Testis (tissue), 3 donors: ENCODE data around the gene SEC31A. TPM values are rescaled to one million over a fixed set of nuclear protein-coding genes. Genes with fewer than 3 reads are reported as not detected.

Source experiments
- DNase-seq: peaks from one replicate; pipeline ENCODE4 v3.0.0-alpha.2; 2019
- H3K27ac ChIP-seq, 2 donors: fragments of 200-600 bp; sonication (generic); one replicate each; pipeline ENCODE4 v1.5.1; 2019
- H3K27me3 ChIP-seq: fragments of 200-600 bp; sonication (generic); one replicate; pipeline ENCODE4 v1.5.1; 2019
- H3K36me3 ChIP-seq: fragments of 200-600 bp; sonication (generic); one replicate; pipeline ENCODE4 v1.5.1; 2017; ENCODE audit warnings: low read depth; ENCODE audit errors: missing control alignments
- H3K4me1 ChIP-seq: fragments of 200-600 bp; sonication (generic); one replicate; pipeline ENCODE4 v1.5.1; 2019
- H3K4me3 ChIP-seq, 2 donors: fragments of 200-600 bp; sonication (generic); one replicate each; pipeline ENCODE4 v1.5.1; 2017 to 2019
- H3K9me3 ChIP-seq: fragments of 200-600 bp; sonication (generic); one replicate; pipeline ENCODE4 v1.5.1; 2017
- CTCF ChIP-seq, 3 experiments: fragments of 450-650 bp in 2 of 3; fragments of 200-600 bp in 1 of 3; sonication (generic) in 1 of 3; IDR thresholded peaks; one replicate each; pipeline ENCODE4 v1.5.1; 2016 to 2019; ENCODE audit warnings: antibody characterized with exemption in 3 of 3, mild to moderate bottlenecking in 2 of 3, moderate library complexity in 1 of 3
- POLR2A ChIP-seq: fragments of 450-650 bp; IDR thresholded peaks from one replicate; pipeline ENCODE4 v1.6.1; 2017; ENCODE audit warnings: antibody characterized with exemption, mild to moderate bottlenecking, moderate library complexity
- WGBS, 2 donors: methylation state at CpG; one replicate each; pipeline ENCODE4 v1.1.5; 2018; 5-methylcytosine and 5-hydroxymethylcytosine counted together
- intact Hi-C: fragments of 100-400 bp; cut with DNase I; formaldehyde crosslinking; loops from one replicate; pipeline ENCODE4 v1.15.1; 2023; ENCODE audit warnings: low total_unique reads
- polyA plus RNA-seq: library from polyadenylated mRNA; stranded (reverse); fragments of 350-450 nt; fragmentation: Illumina TruSeq; extraction: RNeasy Lipid Tissue Mini Kit (QIAGEN cat#74804); gene quantifications from one replicate; pipeline ENCODE4 v1.2.3, GENCODE V29; 2014; ENCODE audit warnings: low read depth, low replicate concordance; ENCODE audit not compliant: insufficient read depth
- total RNA-seq, 2 donors: library from RNA; depleted of rRNA; stranded (reverse); fragments of >200 nt; gene quantifications; one replicate each; pipeline ENCODE4 v1.2.3, GENCODE V29; 2016

Gene SEC31A
- total and polyA plus RNA-seq, 3 donors from 2014 or later: 131 to 191 (median 168) TPM

DNA sequence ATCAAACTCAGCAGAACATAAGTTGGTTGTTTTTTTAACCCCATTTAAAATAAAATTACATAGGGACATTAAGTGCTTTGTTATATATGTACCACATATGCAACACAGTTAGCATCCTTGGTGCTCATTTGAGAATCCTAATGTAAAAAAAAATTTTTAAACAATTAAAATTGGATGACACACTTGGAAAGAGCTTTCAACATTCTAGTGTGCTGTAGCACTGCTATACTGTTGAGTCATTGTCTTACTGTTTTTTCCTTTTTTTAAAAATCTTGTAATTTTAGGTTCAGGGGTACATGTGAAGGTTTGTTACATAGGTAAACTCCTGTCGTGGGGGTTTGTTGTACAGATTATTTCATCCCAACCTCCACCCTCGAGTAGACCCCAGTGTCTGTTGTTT is 22.4 kb upstream of the SEC31A start:
- WGBS, 2 donors: 48% methylated on average over 2 of the region's 2 CpGs
- intact Hi-C loops: no loop called here
- no peaks in the 10 kb centered on the region for H3K9me3 ChIP-seq

DNA sequence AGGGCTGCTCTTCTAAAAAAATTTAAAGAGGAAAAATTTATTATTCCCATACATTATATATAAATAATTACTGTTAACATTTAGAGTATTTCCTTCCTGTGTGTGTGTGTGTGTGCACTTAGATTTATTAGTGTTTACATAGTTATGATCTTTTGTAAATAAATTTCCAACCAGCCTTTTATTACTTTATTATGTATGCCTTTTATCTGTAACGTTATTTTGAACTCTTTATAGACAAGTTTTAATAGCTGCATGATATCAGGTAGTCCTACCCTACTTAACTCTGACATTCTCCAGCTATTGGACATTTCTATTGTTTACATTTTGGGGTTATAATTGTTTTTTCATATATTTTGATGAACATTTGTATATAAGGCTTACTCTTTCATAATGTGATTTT is 18.4 kb upstream of the SEC31A start:
- DNase-seq: no peak
- intact Hi-C loops: no loop called here
- H3K9me3 ChIP-seq: no peaks in the 10 kb centered on the region
- 69 to 76% methylated on average over 1 of the region's 1 CpG for WGBS, 2 donors
- H3K4me3 ChIP-seq: no peak overlapping the region
- H3K36me3 ChIP-seq: no peaks in the 10 kb centered on the region
- TF ChIP-seq CTCF (IDR thresholded peaks at IDR 0.05) (no peak), POLR2A (no peak)
- no peak overlapping the region for H3K27ac ChIP-seq
- H3K27me3 ChIP-seq: no peaks in the 10 kb centered on the region
- H3K4me1 ChIP-seq: no peaks in the 10 kb centered on the region

More for the DNA sequence above, 22.4 kb upstream of the SEC31A start:
- DNase-seq: no peak
- H3K27me3 ChIP-seq: no peaks in the 10 kb centered on the region
- H3K27ac ChIP-seq: no peak overlapping the region
- H3K4me3 ChIP-seq: no peak overlapping the region
- no peaks in the 10 kb centered on the region for H3K36me3 ChIP-seq
- TF ChIP-seq CTCF (IDR thresholded peaks at IDR 0.05) (no peak), POLR2A (no peak)
- H3K4me1 ChIP-seq: no peaks in the 10 kb centered on the region

- H3K27me3 ChIP-seq: no peaks in the 10 kb centered on the region
Observed at GRCh38 chr4:82906469-82906868, 15.5 kb upstream of the SEC31A start.

DNA sequence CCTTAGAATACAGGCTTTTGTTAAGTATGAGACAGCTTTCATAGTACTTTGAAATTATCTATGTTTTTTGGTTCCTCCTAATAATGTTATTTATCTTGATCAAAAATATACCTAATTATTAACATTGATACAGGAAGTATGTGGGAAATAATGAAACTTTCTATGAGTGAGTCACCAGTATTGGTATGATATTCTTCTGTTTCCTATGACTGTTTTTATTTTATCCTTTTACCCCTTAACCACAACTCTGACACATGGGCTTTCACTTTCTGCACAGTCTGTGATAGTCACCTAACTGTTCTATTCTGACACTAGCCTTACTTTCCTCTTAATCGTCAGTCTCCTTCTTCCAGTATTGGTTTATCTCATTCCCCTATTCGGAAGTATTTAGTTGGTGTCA is 14.3 kb upstream of the SEC31A start:
- intact Hi-C loops: no loop called here
- H3K4me1 ChIP-seq: no peaks in the 10 kb centered on the region
- no peak for TF ChIP-seq POLR2A
- H3K4me3 ChIP-seq: no peak overlapping the region
- no peak overlapping the region for H3K27ac ChIP-seq
- H3K27me3 ChIP-seq: no peaks in the 10 kb centered on the region
- no peak for DNase-seq
- no peaks in the 10 kb centered on the region for H3K36me3 ChIP-seq
- whole genome bisulfite sequencing, 2 donors: 91 to 94% methylated on average over 2 of the region's 2 CpGs
- no peaks in the 10 kb centered on the region for H3K9me3 ChIP-seq

More at GRCh38 chr4:82906469-82906868, 15.5 kb upstream of the SEC31A start:
- intact Hi-C loops: no loop called here
- Histone ChIP-seq H3K36me3 (no peaks in the 10 kb centered on the region), H3K4me1 (no peaks in the 10 kb centered on the region), H3K27ac (no peak overlapping the region), H3K9me3 (no peaks in the 10 kb centered on the region), H3K4me3 (no peak overlapping the region)
- no peak for TF ChIP-seq CTCF (IDR thresholded peaks at IDR 0.05)
- TF ChIP-seq POLR2A: no peak
- DNase-seq: no peak
- 89 to 96% methylated on average over 3 of the region's 3 CpGs for WGBS, 2 donors

DNA sequence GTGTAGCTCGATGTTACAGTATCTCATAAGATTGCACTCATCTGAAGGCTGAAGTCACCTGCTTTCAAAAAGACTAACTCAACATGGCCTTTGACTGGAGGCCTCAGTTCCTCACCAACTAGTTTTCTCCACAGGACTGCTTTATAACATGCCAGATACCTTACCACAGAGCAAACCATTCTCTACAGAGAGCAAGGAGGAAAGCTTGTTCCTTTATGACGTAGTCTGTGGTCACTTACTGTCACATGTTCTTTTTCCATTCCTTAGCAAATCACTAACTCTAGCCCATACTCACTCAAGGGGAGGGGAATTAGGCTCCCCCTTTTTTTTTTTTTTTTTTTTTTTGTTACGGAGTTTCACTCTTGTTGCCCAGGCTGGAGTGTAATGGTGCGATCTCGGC is 12.8 kb upstream of the SEC31A start:
- H3K27me3 ChIP-seq: no peaks in the 10 kb centered on the region
- no peak overlapping the region for H3K4me3 ChIP-seq
- H3K9me3 ChIP-seq: no peaks in the 10 kb centered on the region
- H3K27ac ChIP-seq: no peak overlapping the region
- H3K36me3 ChIP-seq: no peaks in the 10 kb centered on the region
- intact Hi-C loops: no loop called here
- 91 to 94% methylated on average over 5 of the region's 5 CpGs for WGBS, 2 donors
- DNase-seq: no peak
- H3K4me1 ChIP-seq: peaks cover 3% of the 10 kb centered on the region
- TF ChIP-seq CTCF (IDR thresholded peaks at IDR 0.05): no peak
- no peak for TF ChIP-seq POLR2A
